ENCODE measurements around the gene FKBP2.

Gene FKBP2

DNA sequence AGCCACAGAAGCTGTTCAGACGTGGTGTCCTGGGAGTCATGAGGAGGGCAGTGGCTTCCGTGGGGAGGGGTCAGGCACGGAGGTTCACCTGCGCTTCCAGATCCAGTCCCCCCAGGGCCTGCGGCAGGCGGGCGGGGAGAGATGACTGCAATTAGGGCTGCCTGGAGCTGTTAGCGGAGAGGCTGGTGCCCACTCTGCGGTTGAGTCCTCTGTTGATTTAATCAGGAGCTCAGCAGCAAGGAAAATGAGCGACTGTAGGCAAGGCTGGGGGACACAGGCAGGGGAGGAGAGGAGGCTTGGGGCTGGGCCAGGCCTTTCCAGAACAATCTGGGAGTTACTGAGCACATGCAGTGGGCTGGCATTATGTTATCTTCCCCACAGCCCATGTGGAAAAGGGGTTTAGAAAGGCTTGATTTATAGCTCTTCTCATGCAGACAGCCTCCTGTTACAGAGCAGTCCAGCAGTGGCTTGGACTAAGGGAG is 23.5 kb downstream of the FKBP2 start:
- DNase-seq (ENCODE audit: low spot score), result no peak

DNA sequence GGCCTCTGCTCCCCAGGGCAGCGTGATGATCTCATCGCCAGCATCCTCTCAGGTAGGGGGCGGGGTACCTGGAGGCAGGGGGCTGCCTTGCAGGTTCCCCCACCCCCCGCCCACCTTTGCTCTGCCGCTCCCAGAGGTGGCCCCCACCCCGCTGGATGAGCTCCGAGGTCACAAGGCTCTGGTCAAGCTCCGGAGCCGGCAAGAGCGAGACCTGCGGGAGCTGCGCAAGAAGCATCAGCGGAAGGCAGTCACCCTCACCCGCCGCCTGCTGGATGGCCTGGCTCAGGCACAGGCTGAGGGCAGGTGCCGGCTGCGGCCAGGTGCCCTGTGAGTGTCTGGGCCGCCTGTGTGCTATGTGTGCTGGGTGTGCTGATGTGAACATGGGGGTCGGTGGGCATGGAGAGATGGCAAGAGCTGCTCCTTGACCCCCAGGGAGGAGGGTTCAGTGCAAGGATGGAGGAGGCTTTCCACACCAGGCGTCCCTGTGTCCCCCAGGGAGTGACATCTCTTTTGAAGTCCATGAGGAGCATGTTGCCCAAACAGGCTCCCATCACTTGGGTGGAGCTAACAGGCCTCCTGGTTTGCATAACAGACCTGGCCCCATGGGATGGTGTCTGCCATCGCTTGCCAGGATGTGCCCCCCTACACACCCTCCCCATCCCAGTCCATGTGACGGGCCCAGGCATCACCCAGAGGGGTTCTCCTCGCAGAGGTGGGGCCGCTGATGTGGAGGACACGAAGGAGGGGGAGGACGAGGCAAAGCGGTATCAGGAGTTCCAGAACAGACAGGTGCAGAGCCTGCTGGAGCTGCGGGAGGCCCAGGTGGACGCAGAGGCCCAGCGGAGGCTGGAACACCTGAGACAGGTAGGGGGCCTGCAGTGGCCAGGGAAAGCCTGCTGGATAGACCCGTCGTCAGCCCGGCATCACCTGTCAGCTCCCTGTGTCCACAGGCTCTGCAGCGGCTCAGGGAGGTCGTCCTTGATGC is 24.6 kb downstream of the FKBP2 start:
- DNase-seq (ENCODE audit: low spot score), result no peak

DNA sequence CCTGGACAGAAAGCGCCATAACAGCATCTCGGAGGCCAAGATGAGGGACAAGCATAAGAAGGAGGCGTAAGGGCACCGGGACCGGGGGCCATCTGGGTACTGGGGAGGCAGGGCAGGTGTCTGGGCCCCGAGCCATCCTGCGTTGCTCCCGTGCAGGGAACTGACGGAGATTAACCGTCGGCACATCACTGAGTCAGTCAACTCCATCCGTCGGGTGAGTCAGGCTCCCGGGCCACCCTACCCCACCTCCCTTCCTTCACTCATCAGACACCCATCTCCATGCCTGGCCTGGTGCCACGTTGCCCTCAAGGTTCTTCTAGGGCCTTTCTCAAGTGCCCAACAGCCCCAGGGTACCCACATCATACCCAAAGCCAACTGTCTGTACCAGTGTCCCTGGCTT is 25.4 kb downstream of the FKBP2 start:
- DNase-seq (ENCODE audit: low spot score), result no peak

DNA sequence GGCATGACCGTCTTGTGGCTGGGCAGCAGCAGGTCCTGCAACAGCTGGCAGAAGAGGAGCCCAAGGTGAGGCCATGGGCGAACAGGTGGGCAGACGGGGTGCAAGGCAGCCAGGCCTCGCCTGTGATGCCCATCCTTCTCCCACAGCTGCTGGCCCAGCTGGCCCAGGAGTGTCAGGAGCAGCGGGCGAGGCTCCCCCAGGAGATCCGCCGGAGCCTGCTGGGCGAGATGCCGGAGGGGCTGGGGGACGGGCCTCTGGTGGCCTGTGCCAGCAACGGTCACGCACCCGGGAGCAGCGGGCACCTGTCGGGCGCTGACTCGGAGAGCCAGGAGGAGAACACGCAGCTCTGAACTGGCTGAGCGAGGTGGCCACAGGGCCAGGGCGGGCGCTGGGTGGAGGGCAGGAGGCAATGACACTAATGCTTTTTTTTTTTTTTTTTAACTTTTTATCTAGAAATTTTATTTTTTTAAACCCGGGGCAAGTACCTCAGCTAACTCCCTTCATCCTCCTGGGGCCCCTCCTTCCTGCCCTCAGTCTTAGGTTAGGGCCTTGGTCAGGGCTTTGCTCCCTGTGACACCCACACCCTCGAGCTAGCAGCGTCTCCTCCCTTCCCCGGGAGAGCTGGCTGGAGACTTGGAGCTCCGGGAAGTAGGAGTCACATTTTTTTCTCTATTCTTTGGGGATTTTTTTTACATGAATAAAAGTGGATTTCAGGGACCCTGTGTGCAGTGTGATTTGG is 26.5 kb downstream of the FKBP2 start:
- no peak for DNase-seq (ENCODE audit: low spot score)

DNA sequence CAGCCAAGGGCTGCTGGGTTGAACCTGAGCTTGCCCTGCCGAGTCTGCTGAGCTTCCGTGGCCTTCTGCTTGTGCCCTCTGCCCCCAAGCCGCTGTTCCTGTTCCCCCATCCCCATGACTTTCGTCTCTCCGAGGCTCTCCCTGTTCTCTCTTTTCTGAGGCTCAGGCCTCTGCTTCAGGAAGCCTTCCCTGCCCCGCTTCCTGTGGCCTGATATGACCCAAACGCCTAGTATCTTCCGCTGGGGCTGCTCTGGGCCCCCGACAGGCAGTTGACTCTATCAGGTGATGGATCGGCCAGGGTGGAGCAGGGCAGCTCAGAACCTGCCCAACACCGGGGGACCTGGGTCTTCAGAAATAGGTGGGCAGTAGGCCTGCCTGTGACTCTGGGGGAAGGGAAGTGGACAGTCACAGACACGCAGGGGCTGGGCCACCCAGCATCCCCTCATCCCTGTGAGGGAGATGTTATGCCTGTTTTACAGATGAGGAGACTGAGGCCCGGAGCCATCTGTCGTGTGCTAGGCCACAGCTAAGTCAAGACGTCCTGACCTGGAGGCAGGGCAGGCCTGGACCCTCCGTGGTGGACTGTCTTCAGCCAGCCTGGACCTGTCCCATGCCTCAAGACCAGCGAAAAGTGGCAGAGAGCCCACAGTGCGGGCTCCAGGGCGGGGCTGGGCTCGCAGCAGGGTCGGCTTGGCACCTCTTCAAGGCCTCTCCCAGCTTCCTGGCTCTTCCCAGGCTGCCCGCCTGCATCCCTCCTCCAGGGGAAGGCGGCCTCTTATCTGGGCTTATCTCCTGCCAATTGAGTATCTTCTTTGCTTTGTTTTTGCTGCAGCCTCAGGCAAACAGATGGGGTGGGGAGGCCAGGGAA is 27.4 kb downstream of the FKBP2 start:
- no peak for DNase-seq (ENCODE audit: low spot score)

DNA sequence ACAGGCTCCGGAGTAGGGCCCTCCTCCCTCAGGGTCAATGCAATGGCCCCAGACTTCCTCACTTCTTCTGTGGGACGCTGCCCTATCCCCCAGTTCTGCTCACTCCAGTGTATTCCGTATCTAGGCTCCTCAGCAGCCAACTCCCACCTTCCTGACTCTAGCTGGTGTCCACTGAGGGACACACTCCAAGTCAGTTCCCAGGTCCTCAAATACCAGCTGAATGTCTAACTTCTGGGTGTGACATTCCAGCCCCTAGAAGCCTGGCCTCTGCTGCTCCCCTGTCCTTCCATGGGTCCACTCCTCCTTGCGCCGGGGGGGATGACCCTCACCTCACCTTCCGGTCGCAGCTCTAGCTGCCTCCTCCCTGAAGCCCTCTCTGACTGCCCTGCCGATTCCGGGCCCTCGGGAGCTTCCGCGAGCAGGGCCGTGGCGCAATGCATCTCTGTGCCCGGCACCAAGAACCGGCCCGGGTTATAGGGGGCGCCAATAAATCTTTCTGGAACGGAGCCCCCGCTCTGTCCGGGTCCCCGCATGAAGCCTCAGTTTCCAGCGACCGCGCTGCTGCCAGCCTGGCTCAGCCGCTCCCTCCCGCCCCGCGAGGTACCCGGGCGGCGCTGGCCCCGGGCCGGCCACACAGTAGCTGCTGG is 28.1 kb downstream of the FKBP2 start:
- peak; percentile 44 for DNase-seq (ENCODE audit: low spot score)

DNA sequence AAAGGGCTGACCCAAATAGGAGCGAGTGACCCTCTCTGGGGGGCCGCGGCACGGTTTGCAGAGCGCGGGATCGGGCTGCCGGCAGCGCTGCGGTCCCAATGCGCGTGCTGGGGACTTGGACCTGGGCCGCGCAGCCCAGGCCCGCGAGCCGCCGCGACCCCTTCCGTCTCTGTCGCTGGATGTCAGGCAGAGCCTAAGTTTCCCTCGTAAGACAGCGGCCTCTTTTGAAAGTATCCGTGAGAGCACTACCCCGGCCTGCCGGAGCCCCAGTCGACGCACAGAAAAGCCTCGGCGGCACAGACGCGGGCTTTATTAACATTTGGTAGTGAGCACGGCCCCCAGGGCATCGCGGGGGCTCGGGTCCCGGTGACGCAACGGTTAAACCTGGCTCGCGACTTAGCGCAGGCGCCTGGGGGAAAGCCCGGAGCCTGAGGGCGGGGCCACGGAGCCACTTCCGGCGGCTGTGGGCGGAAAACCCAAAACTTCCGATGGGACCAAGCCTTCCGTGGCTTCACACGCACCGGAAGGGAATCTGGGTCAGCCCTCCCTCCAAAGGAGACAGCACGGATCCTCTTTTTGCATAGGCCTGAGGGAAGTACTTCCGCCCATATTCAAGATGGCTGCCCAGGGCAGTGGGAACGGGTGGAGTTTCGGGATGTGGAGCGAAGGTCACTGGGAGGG is 28.8 kb downstream of the FKBP2 start:
- peak; percentile 100 for DNase-seq (ENCODE audit: low spot score)

DNA sequence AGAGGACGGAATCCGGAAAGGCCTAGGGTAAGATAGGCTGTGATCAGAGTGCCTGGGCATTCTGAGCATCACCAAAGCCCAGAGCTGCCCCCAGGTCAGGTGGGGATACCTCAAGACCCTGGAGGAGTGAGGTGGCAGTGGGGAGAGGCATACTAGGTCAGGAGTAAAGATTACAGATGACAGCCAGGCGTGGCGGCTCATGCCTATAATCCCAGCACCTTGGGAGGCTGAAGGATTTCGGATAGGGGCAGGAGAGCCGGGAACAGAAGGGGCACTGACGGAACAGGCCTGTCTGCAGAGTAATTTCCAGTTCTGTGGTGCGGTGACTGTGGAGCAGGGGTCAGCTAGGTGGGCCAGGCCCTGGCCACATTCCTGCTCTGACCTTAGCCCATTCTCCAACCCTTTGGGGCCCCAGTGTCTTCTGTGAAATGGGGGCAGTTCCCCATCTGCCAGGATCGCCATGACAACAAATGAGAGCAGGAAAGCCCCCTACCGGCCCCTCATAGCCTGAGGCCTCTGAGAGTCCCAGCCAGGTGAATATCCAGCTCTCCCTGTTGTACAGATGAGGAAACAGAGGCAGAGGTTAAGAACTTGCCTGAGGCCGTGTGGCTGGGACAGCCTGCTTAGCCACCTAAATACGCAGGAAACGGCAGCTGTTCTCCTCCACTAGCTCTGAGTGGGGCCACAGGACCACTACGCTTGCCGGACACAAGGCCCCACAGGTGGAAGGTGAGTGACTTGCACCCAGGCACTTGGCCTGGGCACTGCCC is 34.3 kb downstream of the FKBP2 start:
- DNase-seq (ENCODE audit: low spot score), result no peak

DNA sequence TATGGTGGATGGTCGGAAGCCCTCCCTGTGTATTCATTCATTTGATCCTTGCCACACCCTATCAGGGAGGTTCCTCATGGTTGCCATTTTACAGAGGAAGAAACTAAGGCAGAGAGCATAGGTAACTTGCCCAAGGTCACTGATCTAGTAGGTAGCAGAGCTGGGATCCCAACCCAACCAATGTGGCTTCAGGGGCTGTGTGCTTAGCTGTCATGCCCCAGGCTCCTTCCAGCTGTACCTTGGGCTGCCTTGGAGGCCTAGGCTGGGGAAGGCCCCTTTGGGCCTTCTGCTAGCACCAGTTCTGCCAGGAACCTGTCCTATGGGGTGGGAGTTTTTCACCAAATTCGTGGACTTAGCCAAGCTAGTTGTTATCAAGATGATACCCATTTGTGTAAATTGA is 34.9 kb downstream of the FKBP2 start:
- no peak for DNase-seq (ENCODE audit: low spot score)

DNA sequence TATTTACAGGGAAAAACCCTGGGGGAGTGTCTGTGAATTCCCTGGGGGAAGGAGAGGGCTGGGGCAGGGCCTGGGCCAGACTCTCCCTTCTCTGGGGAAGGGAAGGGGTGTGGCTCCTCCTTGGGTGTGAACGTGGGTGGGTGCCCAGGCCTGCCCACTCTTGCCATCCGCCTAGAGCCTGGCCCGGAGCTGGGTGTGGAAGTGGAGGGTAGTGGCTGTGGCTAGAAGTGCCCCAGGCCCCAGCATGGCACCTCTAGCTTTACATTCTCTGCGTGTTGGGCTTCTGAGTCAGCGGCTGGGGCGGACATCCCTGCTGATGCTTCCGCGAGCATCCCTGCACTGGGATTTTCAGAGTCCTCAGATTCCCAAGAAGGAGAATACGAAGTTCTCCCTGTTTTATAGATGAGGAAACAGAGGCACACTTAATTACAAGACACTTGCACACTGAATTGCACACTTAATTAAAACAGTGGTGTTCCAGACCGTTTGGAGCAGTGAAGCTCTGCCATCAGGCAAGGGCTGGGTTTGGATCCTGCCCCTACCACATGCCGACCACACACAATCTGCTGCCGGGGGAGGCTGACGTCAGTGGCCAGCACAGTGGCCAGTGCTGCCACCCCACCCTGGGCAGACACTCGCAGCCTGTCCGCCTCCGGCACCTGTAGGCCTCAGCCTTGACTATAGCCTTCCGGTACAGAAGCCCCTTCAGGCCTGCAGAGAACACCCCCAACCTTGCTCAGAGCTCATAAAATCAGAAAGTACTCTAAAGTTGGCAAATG is 35.9 kb downstream of the FKBP2 start:
- DNase-seq (ENCODE audit: low spot score), result no peak

DNA sequence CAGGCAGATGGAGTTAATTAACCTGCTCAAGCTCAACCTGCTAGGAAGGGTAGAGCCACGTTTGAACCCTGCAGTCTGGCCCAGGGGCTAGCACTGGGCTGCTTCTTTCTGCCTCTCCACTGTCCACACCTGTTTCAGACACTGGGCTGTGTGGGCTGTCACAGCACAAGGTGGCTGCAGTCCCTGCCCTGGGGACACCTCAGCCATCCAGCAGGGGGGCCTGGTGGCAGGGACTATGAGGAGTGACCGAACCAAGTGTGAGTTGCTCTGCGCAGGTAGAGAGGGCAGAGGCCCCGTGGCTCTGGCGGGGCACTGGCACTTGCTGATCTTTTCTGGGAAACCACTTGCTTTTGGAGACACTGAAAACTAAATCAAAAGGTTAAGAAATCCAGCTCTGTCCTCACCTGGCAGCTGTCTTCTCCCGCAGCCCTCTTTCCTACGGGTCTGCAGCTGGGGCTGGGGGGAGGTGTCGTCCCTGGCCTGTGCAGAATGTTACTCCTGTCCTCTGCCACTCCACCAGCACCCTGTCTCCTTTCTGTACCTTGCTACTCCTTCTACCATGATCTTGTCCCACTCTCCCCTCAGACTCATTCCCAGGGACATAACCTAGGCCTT is 37.8 kb downstream of the FKBP2 start:
- no peak for DNase-seq (ENCODE audit: low spot score)

DNA sequence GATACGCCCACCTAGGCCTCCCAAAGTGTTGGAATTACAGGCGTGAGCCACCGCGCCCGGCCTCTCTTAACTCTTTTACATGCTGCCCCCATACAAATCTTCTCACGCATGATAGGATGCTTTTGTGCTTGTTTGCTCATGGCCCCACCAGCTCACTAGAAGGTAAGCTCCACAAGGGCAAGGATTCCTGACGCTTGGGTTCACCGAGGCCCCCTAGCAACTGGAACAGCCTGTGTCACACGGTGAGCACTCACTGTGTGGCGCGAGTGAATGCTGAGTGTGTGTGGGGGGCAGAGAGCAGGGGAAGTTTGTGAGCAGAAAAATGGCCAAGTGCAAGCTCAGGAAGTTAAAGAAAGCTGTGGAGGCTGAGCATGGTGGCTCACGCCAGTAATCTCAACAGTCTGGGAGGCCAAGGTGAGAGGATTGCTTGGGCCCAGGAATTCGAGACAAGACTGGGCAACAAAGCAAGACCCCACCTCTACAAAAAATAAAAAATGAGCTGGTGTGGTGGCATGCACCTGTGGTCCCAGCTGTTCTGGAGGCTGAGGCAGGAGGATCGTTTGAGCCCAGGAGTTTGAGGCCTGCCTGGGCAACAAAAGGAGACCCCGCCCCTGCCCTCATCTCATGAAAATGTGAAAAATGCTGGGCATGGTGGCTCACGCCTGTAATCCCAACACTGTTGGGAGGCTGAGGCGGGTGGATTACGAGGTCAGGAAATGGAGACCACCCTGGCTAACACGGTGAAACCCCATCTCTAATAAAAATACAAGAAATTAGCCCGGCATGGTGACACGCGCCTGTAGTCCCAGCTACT is 41.3 kb downstream of the FKBP2 start:
- no peak for DNase-seq (ENCODE audit: low spot score)

DNA sequence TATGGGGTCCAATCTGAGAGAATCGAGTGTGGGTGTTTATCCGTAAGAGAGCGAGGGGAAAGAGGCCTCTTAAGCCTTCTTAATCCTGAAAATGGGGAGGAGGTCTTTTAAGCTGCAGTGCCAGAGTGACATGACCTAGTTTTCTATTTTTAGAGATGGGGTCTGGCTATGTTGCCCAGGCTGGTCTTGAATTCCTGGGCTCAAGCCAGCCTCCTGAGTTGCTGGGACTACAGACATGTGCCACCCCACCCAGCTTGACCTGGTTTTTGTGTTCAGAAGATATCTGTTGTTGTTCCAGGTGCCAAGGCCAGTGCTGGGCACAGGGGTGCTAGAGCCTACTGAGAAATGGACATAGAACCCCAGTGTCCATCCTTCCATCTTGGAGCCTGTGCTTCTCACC is 42.2 kb downstream of the FKBP2 start:
- DNase-seq (ENCODE audit: low spot score), result no peak

DNA sequence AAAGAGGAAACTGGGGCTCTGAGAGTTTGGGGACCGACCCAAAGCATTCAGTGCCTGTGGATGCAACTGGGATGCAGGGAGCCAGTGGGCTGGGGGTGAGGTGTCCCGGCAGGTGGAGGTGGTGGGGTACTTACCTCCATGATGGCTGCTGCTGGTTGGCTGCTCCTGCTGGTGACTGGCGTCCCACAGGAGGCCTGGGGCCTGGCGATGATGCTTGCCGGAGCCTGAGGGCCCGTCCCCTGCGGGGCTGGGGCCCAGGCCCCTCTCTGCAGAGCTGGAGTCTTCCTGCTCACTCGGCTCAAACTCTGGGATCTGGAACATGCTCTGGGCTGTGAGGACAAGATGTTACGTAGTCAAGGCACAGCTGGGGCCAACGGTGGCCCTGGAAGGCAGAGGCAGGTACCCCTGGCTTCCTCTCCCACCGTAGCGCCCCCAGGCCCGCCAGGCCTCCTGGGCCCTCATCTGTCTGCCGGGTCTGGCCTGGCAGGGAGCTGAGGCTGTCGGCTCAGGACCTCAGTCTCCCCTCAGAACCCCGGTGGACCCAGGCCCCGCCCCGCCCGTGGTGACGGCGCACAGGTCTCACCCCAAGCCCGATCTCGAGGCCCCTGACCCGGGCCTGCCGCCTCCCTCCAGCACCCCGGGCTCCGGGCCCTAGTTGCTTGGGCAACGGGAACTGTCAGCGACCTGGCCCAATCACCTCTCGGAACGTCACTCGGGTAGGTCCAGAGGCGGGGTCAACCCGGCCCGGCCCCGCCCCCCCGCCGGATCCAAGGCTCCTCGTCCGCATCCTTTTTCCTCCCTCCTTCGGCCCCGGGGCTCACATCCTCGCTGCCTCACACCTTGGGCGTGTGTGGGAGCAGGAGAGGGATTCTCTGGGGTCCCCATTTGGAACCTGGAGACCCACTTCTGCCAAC is 43.4 kb downstream of the FKBP2 start, which contains the start of gene BAD:
Gene BAD (minus strand): TSS at position 618 of the 914 bp plus-strand sequence. CDS start 297 bp downstream, at position 321.
- DNase-seq (ENCODE audit: low spot score), result peak; percentile 97

DNA sequence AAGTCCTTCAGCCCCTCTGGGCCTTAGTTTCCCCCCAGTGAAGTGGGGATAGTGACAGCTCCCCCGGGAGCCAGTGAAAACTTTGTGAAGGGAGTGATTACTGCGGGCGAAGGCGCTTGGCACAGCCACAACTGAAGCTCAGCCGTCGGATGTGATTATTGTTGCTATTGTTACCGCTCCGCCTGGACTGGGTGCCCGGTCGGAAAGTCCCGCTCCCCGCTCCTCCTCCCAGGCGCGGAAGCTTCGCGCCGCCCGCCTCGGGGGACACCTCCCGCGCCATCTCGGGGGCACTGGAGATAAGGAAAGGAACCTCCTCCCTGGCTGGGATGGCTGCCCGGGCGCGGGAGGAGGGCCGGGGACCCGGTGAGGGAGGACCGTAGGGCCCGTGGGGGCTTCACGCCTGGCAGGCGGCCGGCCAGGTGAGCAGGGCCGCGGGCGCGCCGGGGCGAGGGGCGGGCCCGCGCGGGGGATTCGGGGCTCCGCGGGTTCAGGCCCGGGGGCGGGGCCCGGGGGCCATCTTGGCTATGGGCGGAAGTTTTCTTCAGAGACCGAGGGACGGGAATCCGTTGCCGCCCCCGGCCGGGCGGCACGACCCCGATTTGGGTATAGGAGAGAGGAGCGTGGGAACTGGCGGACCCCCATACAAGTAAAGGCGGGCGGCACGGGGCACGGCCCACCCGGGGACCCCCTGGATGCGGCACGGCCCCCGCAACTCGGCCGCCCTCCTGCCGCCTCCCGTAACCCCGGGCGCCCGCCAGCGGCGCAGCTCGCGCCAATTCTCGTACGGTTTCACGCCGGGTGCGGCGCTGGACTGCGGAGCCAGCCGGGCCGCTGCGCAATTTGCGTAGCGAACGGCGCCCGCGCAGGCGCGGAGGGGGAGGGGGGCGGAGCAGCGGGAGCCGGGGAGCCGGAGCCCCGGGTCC is 44.3 kb downstream of the FKBP2 start, which contains the start of gene GPR137:
Gene GPR137 (plus strand): TSS at position 887 of the 923 bp plus-strand sequence. CDS start 677 bp downstream, outside the sequence.
- peak; percentile 85 for DNase-seq (ENCODE audit: low spot score)
